ENCODE data around the gene FAM222B. TPM values are rescaled to one million over a fixed set of nuclear protein-coding genes. Genes with fewer than 3 reads are reported as not detected.
A peak's percentile ranks its signal among the peaks of the same experiment; 100 is the strongest.

The FAM222B gene
- total RNA-seq, 4 donors from 2014 or later = 23.2 to 41.0 (median 32.9) TPM

DNA sequence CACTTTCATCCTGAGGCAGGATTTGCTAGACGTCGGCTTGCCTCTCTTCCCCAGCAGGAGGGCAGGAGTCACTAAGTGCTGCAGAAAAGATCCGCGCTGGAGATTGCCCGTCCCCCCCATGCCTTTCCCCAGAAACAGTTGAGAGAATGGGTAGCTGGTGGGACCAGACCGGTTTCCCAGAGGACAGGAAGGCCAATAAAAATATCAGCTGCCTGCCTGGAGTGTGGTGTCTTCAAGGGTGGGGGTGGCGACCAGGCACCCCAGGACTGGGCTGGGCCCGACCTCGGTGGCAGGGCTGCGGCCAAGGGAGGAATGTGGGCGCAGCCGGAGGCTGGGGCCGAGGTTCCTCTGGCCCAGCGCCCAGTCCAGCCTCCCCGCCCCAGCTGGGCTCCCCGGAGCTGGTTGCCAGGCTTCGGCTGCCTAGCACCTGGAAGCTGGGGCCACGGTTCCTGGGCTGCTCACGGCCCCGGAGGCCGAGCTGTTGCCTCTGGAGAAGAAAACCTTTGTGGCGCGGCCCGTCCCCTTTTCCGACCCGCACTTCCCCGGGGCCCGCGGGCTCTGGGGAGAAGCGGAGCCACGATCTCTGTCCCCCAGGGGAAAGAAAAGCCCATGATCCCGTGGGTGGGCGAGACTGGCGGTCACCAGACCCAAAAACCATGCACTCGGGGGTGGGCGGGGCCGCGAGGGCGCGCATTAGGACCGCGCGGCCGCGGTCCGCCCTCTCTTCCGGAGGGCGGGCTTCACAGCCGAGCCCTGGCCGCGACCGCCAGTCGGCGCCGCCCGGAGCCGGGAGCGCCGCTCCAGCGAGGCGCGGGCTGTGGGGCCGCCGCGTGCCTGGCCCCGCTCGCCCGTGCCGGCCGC, 99.1 kb downstream of the FAM222B start, which contains the start of gene TRAF4:
TRAF4 (plus strand) TSS at position 769 of the 861 bp plus-strand sequence. CDS start 102 bp downstream, outside the sequence.
- peak within 1 kb of the TSS; percentile 98 to 99 (median 98) for H3K27ac ChIP-seq
- H3K36me3 ChIP-seq = no peaks in the 10 kb centered on the region
- DNase-seq = peak; percentile 89
- in situ Hi-C loops (cut with MboI; ENCODE audit: low pct_ligation_motif_present in 1 of 4, low pct_unique_long_range_greater_than_20kb in 1 of 4, low sequenced_read_pairs in 3 of 4) (no loop called here), intact Hi-C loops (cut with DNase I; ENCODE audit: low total_unique reads) (no loop called here)
- H3K4me1 ChIP-seq = peaks cover 13 to 66% (median 52%) of the 10 kb centered on the region in 4 donors
- WGBS, 2 donors (ENCODE audit: low coverage in 1 of 2) = 0% methylated on average over 49 of the region's 70 CpGs; no CpG with 5 or more reads in 1 of the 2 donors
- no peaks in the 10 kb centered on the region for H3K9me3 ChIP-seq
- peak within 1 kb of the TSS; percentile 80 to 89 (median 81) for H3K4me3 ChIP-seq
- no peaks in the 10 kb centered on the region for H3K27me3 ChIP-seq
- no peak for TF ChIP-seq EP300 (IDR thresholded peaks at IDR 0.05; ENCODE audit: low read depth)
- peak; percentile 75 for TF ChIP-seq POLR2A (IDR thresholded peaks at IDR 0.05)
- TF ChIP-seq, protein P1, sequence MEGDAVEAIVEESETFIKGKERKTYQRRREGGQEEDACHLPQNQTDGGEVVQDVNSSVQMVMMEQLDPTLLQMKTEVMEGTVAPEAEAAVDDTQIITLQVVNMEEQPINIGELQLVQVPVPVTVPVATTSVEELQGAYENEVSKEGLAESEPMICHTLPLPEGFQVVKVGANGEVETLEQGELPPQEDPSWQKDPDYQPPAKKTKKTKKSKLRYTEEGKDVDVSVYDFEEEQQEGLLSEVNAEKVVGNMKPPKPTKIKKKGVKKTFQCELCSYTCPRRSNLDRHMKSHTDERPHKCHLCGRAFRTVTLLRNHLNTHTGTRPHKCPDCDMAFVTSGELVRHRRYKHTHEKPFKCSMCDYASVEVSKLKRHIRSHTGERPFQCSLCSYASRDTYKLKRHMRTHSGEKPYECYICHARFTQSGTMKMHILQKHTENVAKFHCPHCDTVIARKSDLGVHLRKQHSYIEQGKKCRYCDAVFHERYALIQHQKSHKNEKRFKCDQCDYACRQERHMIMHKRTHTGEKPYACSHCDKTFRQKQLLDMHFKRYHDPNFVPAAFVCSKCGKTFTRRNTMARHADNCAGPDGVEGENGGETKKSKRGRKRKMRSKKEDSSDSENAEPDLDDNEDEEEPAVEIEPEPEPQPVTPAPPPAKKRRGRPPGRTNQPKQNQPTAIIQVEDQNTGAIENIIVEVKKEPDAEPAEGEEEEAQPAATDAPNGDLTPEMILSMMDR (IDR thresholded peaks at IDR 0.05) = peak in 3 of 5 experiments; percentile 11 to 43 (median 12)
- TF ChIP-seq POLR2AphosphoS5 (IDR thresholded peaks at IDR 0.05) = peak; percentile 17 to 86 (median 83)

DNA sequence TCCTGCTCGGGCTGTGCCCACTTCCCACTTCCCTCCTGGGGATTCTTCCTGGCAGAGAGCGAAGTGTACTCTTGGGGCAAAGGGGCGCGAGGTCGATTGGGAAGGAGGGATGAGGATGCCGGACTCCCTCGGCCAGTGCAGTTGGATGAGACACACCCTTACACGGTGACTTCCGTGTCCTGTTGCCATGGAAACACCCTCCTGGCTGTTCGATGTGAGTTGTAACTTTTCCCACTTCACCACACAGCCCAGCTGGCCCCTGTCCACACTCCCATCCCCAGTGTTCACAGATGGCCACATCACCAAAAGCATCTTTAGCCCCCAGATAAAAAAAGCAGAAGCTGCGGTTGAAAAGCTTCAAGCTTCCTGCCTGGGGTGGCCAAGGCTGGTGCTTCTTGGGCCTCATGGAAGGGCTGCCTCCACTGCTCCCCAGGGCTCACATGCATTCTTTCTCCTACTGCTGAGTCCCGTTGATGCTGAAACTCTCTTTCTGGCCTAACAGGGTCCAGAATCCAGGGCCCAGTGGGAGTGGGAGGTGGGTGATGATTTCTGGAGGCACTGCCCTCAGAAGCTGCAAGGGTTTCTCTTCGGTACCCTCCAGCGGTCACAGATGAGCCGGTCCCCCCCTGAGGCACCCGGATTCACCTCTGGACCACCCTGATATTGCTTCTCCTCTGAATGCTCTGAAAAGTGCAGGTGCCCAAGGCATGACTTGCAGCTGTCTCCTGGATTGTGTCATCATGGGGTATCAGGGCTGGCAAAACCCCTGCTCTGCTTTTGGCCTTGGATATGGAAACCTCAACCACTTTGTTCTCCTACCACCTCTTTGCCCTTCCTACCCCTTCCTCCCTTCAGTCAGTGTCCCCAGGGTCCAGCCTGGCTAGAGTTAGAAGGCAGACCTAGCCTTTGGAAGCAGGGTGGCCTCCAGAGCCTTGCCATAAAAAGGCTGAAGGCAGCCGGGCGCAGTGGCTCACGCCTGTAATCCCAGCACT, 100.9 kb downstream of the FAM222B start:
- H3K9me3 ChIP-seq = no peaks in the 10 kb centered on the region
- in situ Hi-C loops (cut with MboI; ENCODE audit: low pct_ligation_motif_present in 1 of 4, low pct_unique_long_range_greater_than_20kb in 1 of 4, low sequenced_read_pairs in 3 of 4) = no loop called here
- H3K27ac ChIP-seq = peak overlapping the region in 3 of 4 donors; percentile 98 to 99 (median 98)
- peak; percentile 42 for DNase-seq
- H3K36me3 ChIP-seq = no peaks in the 10 kb centered on the region
- H3K4me3 ChIP-seq = no peak overlapping the region
- TF ChIP-seq, protein P1 (IDR thresholded peaks at IDR 0.05) = no peak
- no peak for TF ChIP-seq POLR2A (IDR thresholded peaks at IDR 0.05)
- no peak for TF ChIP-seq EP300 (IDR thresholded peaks at IDR 0.05; ENCODE audit: low read depth)
- no peak for TF ChIP-seq POLR2AphosphoS5 (IDR thresholded peaks at IDR 0.05)
- peaks cover 7 to 49% (median 35%) of the 10 kb centered on the region in 4 donors for H3K4me1 ChIP-seq
- 60% methylated on average over 19 of the region's 19 CpGs; no CpG with 5 or more reads in 1 of the 2 donors for WGBS, 2 donors (ENCODE audit: low coverage in 1 of 2)
- no peaks in the 10 kb centered on the region for H3K27me3 ChIP-seq
- intact Hi-C loops (cut with DNase I; ENCODE audit: low total_unique reads) = no loop called here

DNA sequence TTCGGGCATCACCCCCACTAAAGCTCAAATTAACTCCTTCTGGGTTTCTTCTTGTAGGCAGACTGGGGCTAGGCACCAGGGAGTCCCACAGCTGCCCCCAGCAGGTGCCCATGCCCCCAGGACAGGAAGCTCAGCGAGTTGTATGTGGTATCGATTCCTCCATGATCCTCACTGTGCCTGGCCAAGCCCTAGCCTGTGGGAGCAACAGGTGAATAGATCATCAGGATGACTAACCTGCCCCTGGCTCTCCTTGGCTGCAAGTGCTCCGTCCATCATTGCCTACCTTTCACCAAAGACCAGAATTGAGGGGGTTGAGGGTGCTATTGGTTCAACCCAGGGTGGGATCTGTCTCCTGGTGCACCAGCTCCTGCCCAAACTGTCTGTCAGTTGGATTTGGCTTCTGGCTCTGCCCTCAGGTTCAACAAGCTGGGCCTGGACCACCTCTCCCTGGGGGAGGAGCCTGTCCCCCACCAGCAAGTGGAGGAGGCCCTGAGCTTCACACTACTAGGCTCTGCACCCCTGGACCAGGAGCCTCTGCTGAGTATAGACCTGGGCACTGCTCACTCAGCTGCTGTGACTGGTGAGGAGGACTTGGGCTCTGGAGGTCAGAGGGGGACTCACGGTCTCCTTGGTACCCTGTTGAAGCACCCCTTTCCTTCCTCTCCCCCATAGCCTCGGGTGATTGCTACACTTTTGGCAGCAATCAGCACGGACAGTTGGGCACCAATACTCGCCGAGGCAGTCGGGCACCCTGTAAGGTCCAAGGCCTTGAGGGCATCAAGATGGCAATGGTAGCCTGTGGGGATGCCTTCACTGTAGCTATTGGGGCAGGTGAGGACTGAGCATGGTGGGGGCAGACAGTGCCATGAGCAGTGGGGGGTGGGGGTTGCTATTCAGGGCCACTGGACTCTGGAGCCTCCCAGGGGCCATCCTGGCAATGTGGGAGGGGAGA, 101.9 kb downstream of the FAM222B start:
- intact Hi-C loops (cut with DNase I; ENCODE audit: low total_unique reads) (no loop called here), in situ Hi-C loops (cut with MboI; ENCODE audit: low pct_ligation_motif_present in 1 of 4, low pct_unique_long_range_greater_than_20kb in 1 of 4, low sequenced_read_pairs in 3 of 4) (no loop called here)
- Histone ChIP-seq H3K4me1 (peaks cover 0 to 39% (median 25%) of the 10 kb centered on the region in 4 donors), H3K27ac (no peak overlapping the region), H3K36me3 (no peaks in the 10 kb centered on the region), H3K9me3 (no peaks in the 10 kb centered on the region), H3K27me3 (no peaks in the 10 kb centered on the region), H3K4me3 (no peak overlapping the region)
- TF ChIP-seq POLR2AphosphoS5 (IDR thresholded peaks at IDR 0.05) (no peak), EP300 (IDR thresholded peaks at IDR 0.05; ENCODE audit: low read depth) (no peak), POLR2A (IDR thresholded peaks at IDR 0.05) (no peak)
- TF ChIP-seq, protein P1 (IDR thresholded peaks at IDR 0.05) = no peak
- 87% methylated on average over 10 of the region's 10 CpGs; no CpG with 5 or more reads in 1 of the 2 donors for WGBS, 2 donors (ENCODE audit: low coverage in 1 of 2)
- DNase-seq = no peak
